Measurements from ENCODE around the gene SFXN5.
"Not testable (repeated sequence)": the region's sequence is repeated elsewhere in the genome, so short reads cannot be mapped to it uniquely, and the experiment has no call there.

Gene SFXN5

DNA sequence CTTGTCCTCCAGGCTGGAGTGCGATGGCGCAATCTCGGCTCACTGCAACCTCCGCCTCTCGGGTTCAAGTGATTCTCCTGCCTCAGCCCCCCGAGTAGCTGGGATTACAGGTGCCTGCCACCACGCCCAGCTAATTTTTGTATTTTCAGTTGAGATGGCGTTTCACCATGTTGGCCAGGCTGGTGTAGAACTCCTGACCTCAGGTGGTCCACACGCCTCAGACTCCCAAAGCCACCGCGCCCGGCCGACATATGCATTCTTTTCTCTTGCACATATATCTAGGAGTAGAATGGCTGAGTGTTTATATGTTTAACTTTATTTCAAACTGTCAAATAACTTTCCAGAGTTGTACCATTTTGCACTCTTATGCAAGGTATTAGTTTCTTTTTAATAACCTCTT lies 164.1 kb downstream of the SFXN5 start:
- DNase-seq (ENCODE audit: low read depth in 3 of 3), result not testable (repeated sequence)

DNA sequence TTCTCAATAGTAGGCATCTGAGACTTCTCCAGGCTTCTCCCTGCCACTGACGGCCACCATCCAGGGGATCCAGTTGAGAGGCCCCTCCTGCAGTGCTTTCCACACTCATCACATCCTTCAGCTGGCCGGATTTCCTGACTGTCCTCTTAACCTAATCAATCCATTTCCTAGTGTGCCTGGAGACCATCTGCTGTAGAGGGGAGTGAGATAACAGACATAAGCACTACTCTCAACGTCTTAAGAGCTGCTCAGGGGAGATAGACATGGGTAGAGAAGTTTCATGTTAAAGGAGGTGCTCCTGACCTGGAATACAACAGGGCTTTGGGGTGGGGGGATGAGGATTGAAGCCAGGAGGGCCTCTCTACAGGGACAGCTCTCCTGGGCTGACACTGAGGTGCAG lies 170.1 kb downstream of the SFXN5 start:
- no peak for DNase-seq (ENCODE audit: low read depth in 3 of 3)

DNA sequence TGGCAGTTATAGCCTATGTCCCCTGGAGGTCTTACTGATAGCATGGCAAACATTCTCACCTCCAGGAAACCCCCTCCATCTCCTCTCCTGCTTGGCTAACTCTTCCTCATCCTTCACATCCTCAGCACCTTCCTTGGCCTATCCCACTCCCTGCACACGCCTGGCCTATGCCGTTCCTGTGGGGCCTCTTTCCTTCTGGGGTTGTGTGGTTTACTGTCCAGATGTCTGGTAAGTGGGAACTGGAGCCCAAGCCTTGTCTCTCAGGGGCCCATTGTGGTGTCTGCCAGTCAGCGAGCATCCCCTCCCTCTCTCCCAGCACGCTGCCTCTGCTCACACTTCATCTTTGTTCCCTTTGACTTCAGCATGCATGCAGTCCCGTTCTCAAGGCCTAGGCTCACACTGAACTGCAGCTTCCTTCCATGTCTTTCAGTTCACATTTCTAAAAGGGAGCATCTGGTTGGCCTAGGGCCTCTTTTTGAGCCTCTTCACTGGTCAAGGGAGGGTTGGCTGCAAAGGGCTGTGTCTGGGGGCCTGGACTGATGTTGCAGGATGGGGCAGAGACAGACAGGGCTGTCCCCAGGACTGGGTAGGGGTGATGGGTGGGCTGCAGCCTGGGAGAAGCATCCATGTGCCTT lies 171.2 kb downstream of the SFXN5 start:
- no peak for DNase-seq (ENCODE audit: low read depth in 3 of 3)

GRCh38 chr2:72898585-72898906 lies 173.0 kb downstream of the SFXN5 start:
- no peak for DNase-seq (ENCODE audit: low read depth in 3 of 3)

- no peak for DNase-seq (ENCODE audit: low read depth in 3 of 3)
Observed at GRCh38 chr2:72897785-72898584, 173.5 kb downstream of the SFXN5 start.

DNA sequence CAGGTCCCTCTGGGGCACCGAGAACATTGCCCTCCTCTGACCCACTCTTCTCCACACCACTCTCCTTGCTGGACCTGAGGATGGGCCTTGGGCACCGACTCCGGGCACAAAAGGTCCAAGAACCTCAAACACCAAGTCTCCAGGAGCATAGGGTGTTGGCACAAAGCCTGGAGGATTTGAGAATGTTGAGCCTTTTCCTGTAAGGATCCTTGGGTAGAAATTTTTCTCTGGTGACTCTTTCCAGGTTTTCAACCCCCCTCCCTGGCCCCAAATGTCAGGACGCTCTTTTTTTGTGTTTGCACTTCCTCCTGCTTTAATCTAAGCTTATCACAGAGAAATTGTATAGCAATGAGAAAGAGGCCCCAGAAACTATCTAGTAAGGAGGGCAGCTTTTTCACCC lies 175.1 kb downstream of the SFXN5 start:
- no peak for DNase-seq (ENCODE audit: low read depth in 3 of 3)

DNA sequence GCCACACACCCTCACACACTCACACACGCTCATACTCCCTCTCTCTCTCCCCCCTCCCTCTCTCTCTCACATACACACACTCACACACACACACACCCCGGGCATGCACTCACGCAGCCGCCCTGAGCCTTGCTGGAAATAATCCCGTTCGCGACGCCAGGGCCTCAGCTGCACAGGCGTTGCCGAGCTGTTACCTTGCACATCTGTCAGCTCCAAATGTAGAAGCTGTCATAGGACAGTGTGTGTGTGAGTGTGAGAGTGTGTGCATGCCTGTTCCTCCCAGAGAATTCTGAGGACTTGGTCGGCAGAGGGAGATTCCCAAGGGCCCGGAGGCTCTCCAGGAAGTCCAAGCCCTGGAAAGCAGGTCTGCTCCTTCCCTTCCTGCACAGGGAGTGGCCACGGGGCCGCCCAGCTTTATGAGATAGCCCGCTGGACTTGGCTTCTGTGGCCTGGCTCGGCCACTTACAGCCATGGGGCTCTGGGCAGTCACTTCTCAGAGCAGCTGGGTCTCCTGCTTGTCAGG lies 175.7 kb downstream of the SFXN5 start:
- DNase-seq (ENCODE audit: low read depth in 3 of 3), result no peak

GRCh38 chr2:72895154-72895553 lies 176.4 kb downstream of the SFXN5 start:
- no peak for DNase-seq (ENCODE audit: low read depth in 3 of 3)

DNA sequence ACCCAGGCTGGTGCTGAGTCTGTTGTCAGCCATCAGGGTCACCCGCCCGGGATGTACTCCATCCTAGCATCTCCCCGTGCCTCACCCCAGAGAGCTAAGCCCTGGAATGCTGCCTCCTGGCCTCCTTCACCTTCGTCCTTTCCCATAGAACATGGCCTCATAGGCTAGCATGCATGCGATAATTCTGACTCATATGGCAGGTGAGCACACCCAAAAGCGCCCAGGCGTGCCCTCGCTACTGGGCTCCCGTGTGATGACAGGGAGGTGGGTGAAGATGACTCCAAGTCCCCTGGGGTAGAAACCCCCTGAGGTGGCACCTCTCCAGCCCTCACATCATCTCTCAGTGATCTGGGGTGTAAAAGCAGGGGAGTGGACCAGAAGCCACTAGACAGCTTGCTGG lies 177.0 kb downstream of the SFXN5 start:
- no peak for DNase-seq (ENCODE audit: low read depth in 3 of 3)

- no peak for DNase-seq (ENCODE audit: low read depth in 3 of 3)
Observed at GRCh38 chr2:72893594-72894319, 177.8 kb downstream of the SFXN5 start.

DNA sequence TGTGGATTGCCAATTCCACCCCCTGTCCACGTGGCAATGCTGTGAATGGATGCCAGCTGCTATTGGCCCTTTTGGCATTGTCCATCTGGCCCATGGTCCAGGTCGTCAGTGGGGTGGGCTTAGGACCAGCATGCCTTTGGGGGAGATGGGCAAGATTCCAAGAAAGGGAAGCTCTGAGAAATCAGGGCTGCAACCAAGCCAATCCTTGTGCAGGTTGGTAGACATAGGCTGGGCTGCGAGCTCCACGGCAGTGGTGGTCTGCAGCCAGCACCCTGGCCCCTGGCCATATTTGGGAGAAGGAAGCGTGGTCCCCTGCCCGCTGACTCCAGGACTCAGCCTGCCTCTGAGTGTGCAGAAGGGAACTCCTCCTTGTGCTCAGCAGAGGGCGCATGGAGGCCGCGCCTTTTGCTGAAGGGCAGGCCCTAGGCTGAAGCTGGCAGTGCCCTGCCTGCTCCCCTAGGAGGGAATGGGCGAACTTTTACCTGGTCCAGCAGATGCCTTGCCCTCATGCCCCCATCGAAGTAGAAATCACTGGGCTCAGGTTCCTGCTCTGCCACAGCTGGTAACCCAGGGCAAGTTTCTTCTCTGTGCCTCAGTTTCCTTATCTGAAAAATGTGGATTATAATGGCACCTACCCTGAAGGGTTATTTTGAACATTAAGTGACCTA lies 178.9 kb downstream of the SFXN5 start:
- DNase-seq (ENCODE audit: low read depth in 3 of 3), result peak; percentile 22 to 31 (median 23)
